ENCODE measurements around the gene TMEM59.
"Not testable (repeated sequence)": the region's sequence is repeated elsewhere in the genome, so short reads cannot be mapped to it uniquely, and the experiment has no call there.

The TMEM59 gene

GRCh38 chr1:54052431-54052933, 522 bp downstream of the TMEM59 start:
- DNase-seq, result peak; percentile 36 to 53

GRCh38 chr1:54051933-54052430, 1.0 kb downstream of the TMEM59 start:
- peak in 1 of 2 experiments; percentile 14 for DNase-seq

GRCh38 chr1:54050435-54050834, 2.6 kb downstream of the TMEM59 start:
- not testable (repeated sequence) for DNase-seq

- no peak for DNase-seq
Observed at GRCh38 chr1:54047384-54048305, 5.4 kb downstream of the TMEM59 start.

- DNase-seq, result no peak
Observed at GRCh38 chr1:54046671-54047383, 6.2 kb downstream of the TMEM59 start.

- DNase-seq, result no peak
Observed at GRCh38 chr1:54045496-54045895, 7.5 kb downstream of the TMEM59 start.

GRCh38 chr1:54041806-54042205, 11.2 kb downstream of the TMEM59 start:
- no peak for DNase-seq

- no peak for DNase-seq
Observed at GRCh38 chr1:54037476-54037875, 15.5 kb downstream of the TMEM59 start.

- no peak for DNase-seq
Observed at GRCh38 chr1:54028306-54029251, 24.4 kb downstream of the TMEM59 start.

- peak; percentile 58 to 83 for DNase-seq
Observed at GRCh38 chr1:54027848-54028247, 25.2 kb downstream of the TMEM59 start.

GRCh38 chr1:54024811-54025210, 28.2 kb downstream of the TMEM59 start:
- not testable (repeated sequence) for DNase-seq

- no peak for DNase-seq
Observed at GRCh38 chr1:54024358-54024757, 28.6 kb downstream of the TMEM59 start.

GRCh38 chr1:54019562-54020176, 33.3 kb downstream of the TMEM59 start:
- DNase-seq, result not testable (repeated sequence)

- DNase-seq, result no peak
Observed at GRCh38 chr1:54018635-54019034, 34.4 kb downstream of the TMEM59 start.

GRCh38 chr1:54017979-54018378, 35.0 kb downstream of the TMEM59 start, which contains the start of gene LDLRAD1:
Gene LDLRAD1, minus strand, starts transcription at chr1:54018186. Its CDS starts 74 bp downstream, at chr1:54018112.
- no peak for DNase-seq

- peak in 1 of 2 experiments; percentile 23 for DNase-seq
Observed at GRCh38 chr1:54016343-54017282, 36.4 kb downstream of the TMEM59 start.

- no peak for DNase-seq
Observed at GRCh38 chr1:54014009-54014629, 38.9 kb downstream of the TMEM59 start.

- no peak for DNase-seq
Observed at GRCh38 chr1:54013393-54014008, 39.5 kb downstream of the TMEM59 start.

- DNase-seq, result no peak
Observed at GRCh38 chr1:54012863-54013262, 40.1 kb downstream of the TMEM59 start.

- DNase-seq, result no peak
Observed at GRCh38 chr1:54012008-54012325, 41.0 kb downstream of the TMEM59 start.
